Activated naive CD4-positive, alpha-beta T cell treated with anti-CD3 and anti-CD28 coated beads, Interleukin-2, amount 50 U/mL, for 24 hours (primary cell): ENCODE measurements around the gene TULP1.

Experiments
- H3K27ac Mint-ChIP-seq: one replicate; pipeline ENCODE4 v1.8.0; 2021; ENCODE audit warnings: mild to moderate bottlenecking, mixed read lengths
- H3K27me3 Mint-ChIP-seq: one replicate; pipeline ENCODE4 v1.8.0; 2021; ENCODE audit warnings: mixed read lengths
- H3K36me3 Mint-ChIP-seq: one replicate; pipeline ENCODE4 v1.8.0; 2021; ENCODE audit warnings: mixed read lengths
- H3K4me1 Mint-ChIP-seq: one replicate; pipeline ENCODE4 v1.8.0; 2021; ENCODE audit warnings: mixed read lengths
- H3K4me3 Mint-ChIP-seq: one replicate; pipeline ENCODE4 v1.8.0; 2021; ENCODE audit warnings: mild to moderate bottlenecking, mixed read lengths
- H3K9me3 Mint-ChIP-seq: one replicate; pipeline ENCODE4 v1.8.0; 2021; ENCODE audit warnings: mixed read lengths

The TULP1 gene

GRCh38 chr6:35494161-35494563 is 18.5 kb downstream of the TULP1 start:
- Mint-ChIP-seq H3K4me3 (no peak overlapping the region), H3K9me3 (no peaks in the 10 kb centered on the region), H3K27me3 (peaks cover 2% of the 10 kb centered on the region), H3K4me1 (peaks cover 14% of the 10 kb centered on the region), H3K27ac (no peak overlapping the region), H3K36me3 (no peaks in the 10 kb centered on the region)

GRCh38 chr6:35493307-35493983 is 19.3 kb downstream of the TULP1 start:
- H3K27ac Mint-ChIP-seq = no peak overlapping the region
- no peaks in the 10 kb centered on the region for H3K36me3 Mint-ChIP-seq
- H3K4me1 Mint-ChIP-seq = peaks cover 10% of the 10 kb centered on the region
- H3K4me3 Mint-ChIP-seq = no peak overlapping the region
- H3K27me3 Mint-ChIP-seq = no peaks in the 10 kb centered on the region
- no peaks in the 10 kb centered on the region for H3K9me3 Mint-ChIP-seq

- H3K9me3 Mint-ChIP-seq = no peaks in the 10 kb centered on the region
- H3K4me3 Mint-ChIP-seq = no peak overlapping the region
- H3K27ac Mint-ChIP-seq = no peak overlapping the region
Observed at GRCh38 chr6:35492974-35493284, 19.8 kb downstream of the TULP1 start.

GRCh38 chr6:35492258-35492973 is 20.3 kb downstream of the TULP1 start:
- peaks cover 8% of the 10 kb centered on the region for H3K4me1 Mint-ChIP-seq
- H3K27ac Mint-ChIP-seq = no peak overlapping the region
- no peak overlapping the region for H3K4me3 Mint-ChIP-seq
- H3K36me3 Mint-ChIP-seq = no peaks in the 10 kb centered on the region
- no peaks in the 10 kb centered on the region for H3K27me3 Mint-ChIP-seq
- no peaks in the 10 kb centered on the region for H3K9me3 Mint-ChIP-seq

More at GRCh38 chr6:35492974-35493284, 19.8 kb downstream of the TULP1 start:
- Mint-ChIP-seq H3K4me1 (peaks cover 8% of the 10 kb centered on the region), H3K27me3 (no peaks in the 10 kb centered on the region), H3K36me3 (no peaks in the 10 kb centered on the region)

GRCh38 chr6:35491558-35492257 is 21.0 kb downstream of the TULP1 start:
- H3K27me3 Mint-ChIP-seq = no peaks in the 10 kb centered on the region
- H3K4me1 Mint-ChIP-seq = peaks cover 8% of the 10 kb centered on the region
- H3K27ac Mint-ChIP-seq = no peak overlapping the region
- H3K36me3 Mint-ChIP-seq = no peaks in the 10 kb centered on the region
- H3K4me3 Mint-ChIP-seq = no peak overlapping the region
- no peaks in the 10 kb centered on the region for H3K9me3 Mint-ChIP-seq

GRCh38 chr6:35490821-35491557 is 21.7 kb downstream of the TULP1 start:
- Mint-ChIP-seq H3K36me3 (no peaks in the 10 kb centered on the region), H3K27me3 (no peaks in the 10 kb centered on the region), H3K27ac (no peak overlapping the region), H3K9me3 (no peaks in the 10 kb centered on the region), H3K4me1 (peaks cover 8% of the 10 kb centered on the region), H3K4me3 (no peak overlapping the region)

GRCh38 chr6:35489995-35490791 is 22.5 kb downstream of the TULP1 start:
- Mint-ChIP-seq H3K27me3 (no peaks in the 10 kb centered on the region), H3K27ac (no peak overlapping the region), H3K4me3 (no peak overlapping the region), H3K36me3 (no peaks in the 10 kb centered on the region), H3K9me3 (no peaks in the 10 kb centered on the region), H3K4me1 (peaks cover 8% of the 10 kb centered on the region)

GRCh38 chr6:35489066-35489465 is 23.6 kb downstream of the TULP1 start:
- no peak overlapping the region for H3K27ac Mint-ChIP-seq
- no peaks in the 10 kb centered on the region for H3K27me3 Mint-ChIP-seq
- no peaks in the 10 kb centered on the region for H3K36me3 Mint-ChIP-seq
- no peak overlapping the region for H3K4me3 Mint-ChIP-seq
- no peaks in the 10 kb centered on the region for H3K9me3 Mint-ChIP-seq
- peaks cover 7% of the 10 kb centered on the region for H3K4me1 Mint-ChIP-seq

- H3K27me3 Mint-ChIP-seq = no peaks in the 10 kb centered on the region
- no peaks in the 10 kb centered on the region for H3K9me3 Mint-ChIP-seq
- H3K27ac Mint-ChIP-seq = no peak overlapping the region
- H3K36me3 Mint-ChIP-seq = no peaks in the 10 kb centered on the region
- peaks cover 4% of the 10 kb centered on the region for H3K4me1 Mint-ChIP-seq
- no peak overlapping the region for H3K4me3 Mint-ChIP-seq
Observed at GRCh38 chr6:35488517-35488862, 24.2 kb downstream of the TULP1 start.

- no peak overlapping the region for H3K4me3 Mint-ChIP-seq
- no peak overlapping the region for H3K27ac Mint-ChIP-seq
- peaks cover 3% of the 10 kb centered on the region for H3K4me1 Mint-ChIP-seq
- no peaks in the 10 kb centered on the region for H3K27me3 Mint-ChIP-seq
- H3K9me3 Mint-ChIP-seq = no peaks in the 10 kb centered on the region
- no peaks in the 10 kb centered on the region for H3K36me3 Mint-ChIP-seq
Observed at GRCh38 chr6:35487658-35488516, 24.8 kb downstream of the TULP1 start.

- Mint-ChIP-seq H3K36me3 (no peaks in the 10 kb centered on the region), H3K27ac (no peak overlapping the region), H3K27me3 (no peaks in the 10 kb centered on the region), H3K4me1 (no peaks in the 10 kb centered on the region), H3K9me3 (no peaks in the 10 kb centered on the region), H3K4me3 (no peak overlapping the region)
Observed at GRCh38 chr6:35486005-35486925, 26.4 kb downstream of the TULP1 start.

GRCh38 chr6:35485402-35485877 is 27.3 kb downstream of the TULP1 start:
- no peaks in the 10 kb centered on the region for H3K36me3 Mint-ChIP-seq
- no peaks in the 10 kb centered on the region for H3K9me3 Mint-ChIP-seq
- H3K27me3 Mint-ChIP-seq = no peaks in the 10 kb centered on the region
- H3K4me3 Mint-ChIP-seq = no peak overlapping the region
- no peak overlapping the region for H3K27ac Mint-ChIP-seq
- no peaks in the 10 kb centered on the region for H3K4me1 Mint-ChIP-seq

GRCh38 chr6:35484921-35485392 is 27.7 kb downstream of the TULP1 start:
- Mint-ChIP-seq H3K27me3 (no peaks in the 10 kb centered on the region), H3K9me3 (no peaks in the 10 kb centered on the region), H3K4me1 (no peaks in the 10 kb centered on the region), H3K36me3 (no peaks in the 10 kb centered on the region), H3K4me3 (no peak overlapping the region), H3K27ac (no peak overlapping the region)
